Epithelial cell of esophagus (primary cell): ENCODE measurements around the gene RNU6-8.

Source experiments
- DNase-seq: peaks from one replicate; pipeline ENCODE4 v3.0.0; 2010; ENCODE audit warnings: low read depth
- H3K4me3 ChIP-seq: 2 replicates; pipeline ENCODE4 v1.5.1; 2011; ENCODE audit warnings: mild to moderate bottlenecking, low read length, control low read depth
- TF ChIP-seq, protein P1 (sequence below): IDR thresholded peaks from 2 replicates; pipeline ENCODE4 v1.5.1; 2011; ENCODE audit warnings: low read depth, mild to moderate bottlenecking, low read length, control low read depth, inconsistent platforms; ENCODE audit not compliant: insufficient read depth; ENCODE audit errors: missing control alignments

The RNU6-8 gene

GRCh38 chr14:32246751-32247150, 43.7 kb upstream of the RNU6-8 start:
- TF ChIP-seq, protein P1, sequence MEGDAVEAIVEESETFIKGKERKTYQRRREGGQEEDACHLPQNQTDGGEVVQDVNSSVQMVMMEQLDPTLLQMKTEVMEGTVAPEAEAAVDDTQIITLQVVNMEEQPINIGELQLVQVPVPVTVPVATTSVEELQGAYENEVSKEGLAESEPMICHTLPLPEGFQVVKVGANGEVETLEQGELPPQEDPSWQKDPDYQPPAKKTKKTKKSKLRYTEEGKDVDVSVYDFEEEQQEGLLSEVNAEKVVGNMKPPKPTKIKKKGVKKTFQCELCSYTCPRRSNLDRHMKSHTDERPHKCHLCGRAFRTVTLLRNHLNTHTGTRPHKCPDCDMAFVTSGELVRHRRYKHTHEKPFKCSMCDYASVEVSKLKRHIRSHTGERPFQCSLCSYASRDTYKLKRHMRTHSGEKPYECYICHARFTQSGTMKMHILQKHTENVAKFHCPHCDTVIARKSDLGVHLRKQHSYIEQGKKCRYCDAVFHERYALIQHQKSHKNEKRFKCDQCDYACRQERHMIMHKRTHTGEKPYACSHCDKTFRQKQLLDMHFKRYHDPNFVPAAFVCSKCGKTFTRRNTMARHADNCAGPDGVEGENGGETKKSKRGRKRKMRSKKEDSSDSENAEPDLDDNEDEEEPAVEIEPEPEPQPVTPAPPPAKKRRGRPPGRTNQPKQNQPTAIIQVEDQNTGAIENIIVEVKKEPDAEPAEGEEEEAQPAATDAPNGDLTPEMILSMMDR = no peak

GRCh38 chr14:32244404-32244803, 41.3 kb upstream of the RNU6-8 start:
- H3K4me3 ChIP-seq = no peak overlapping the region
- no peak for DNase-seq
- TF ChIP-seq, protein P1 = peak; percentile 12

More at GRCh38 chr14:32246751-32247150, 43.7 kb upstream of the RNU6-8 start:
- H3K4me3 ChIP-seq = no peak overlapping the region
- DNase-seq = no peak

- TF ChIP-seq, protein P1 = no peak
- H3K4me3 ChIP-seq = no peak overlapping the region
- no peak for DNase-seq
Measured at GRCh38 chr14:32233260-32233659, 30.2 kb upstream of the RNU6-8 start.

GRCh38 chr14:32232481-32232880, 29.4 kb upstream of the RNU6-8 start:
- DNase-seq = peak; percentile 30
- H3K4me3 ChIP-seq = no peak overlapping the region
- TF ChIP-seq, protein P1 = no peak

GRCh38 chr14:32230695-32231280, 27.7 kb upstream of the RNU6-8 start:
- H3K4me3 ChIP-seq = no peak overlapping the region
- DNase-seq = peak; percentile 59
- TF ChIP-seq, protein P1 = no peak

GRCh38 chr14:32230181-32230580, 27.1 kb upstream of the RNU6-8 start:
- peak; percentile 84 for DNase-seq
- TF ChIP-seq, protein P1 = no peak
- H3K4me3 ChIP-seq = no peak overlapping the region

GRCh38 chr14:32226056-32226455, 23.0 kb upstream of the RNU6-8 start:
- TF ChIP-seq, protein P1 = no peak
- DNase-seq = peak; percentile 37
- H3K4me3 ChIP-seq = no peak overlapping the region
